ENCODE data around the gene ZNF687. TPM values are rescaled to one million over a fixed set of nuclear protein-coding genes. Genes with fewer than 3 reads are reported as not detected.

Gene ZNF687
- total and polyA plus RNA-seq, 2 of the 4 experiments (the other 2 are of a cell fraction): 5.7 to 10.8 TPM

DNA sequence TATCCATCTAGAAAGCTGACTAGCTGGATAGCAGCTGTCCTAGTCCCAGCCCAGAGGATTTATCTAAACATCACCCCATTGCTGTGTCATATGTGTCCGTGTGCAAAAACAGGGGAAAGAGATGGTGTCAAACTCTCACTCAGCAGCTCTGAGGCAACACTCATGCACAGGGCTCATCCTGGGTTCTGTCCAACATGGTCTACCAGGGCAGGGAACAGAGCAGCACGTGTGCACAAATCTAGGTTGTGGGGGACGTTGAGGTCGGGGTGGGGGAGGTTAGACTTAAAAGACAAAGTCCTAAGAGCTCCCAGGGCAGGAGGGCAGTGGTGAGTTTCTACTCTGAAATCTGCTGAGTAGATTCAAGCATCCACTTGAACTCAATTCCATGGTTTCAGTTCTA lies 28.9 kb downstream of the ZNF687 start:
- Histone ChIP-seq H3K36me3 (ENCODE audit: control insufficient read depth, insufficient read depth, low read length) (peaks cover 46% of the 10 kb centered on the region), H4K5ac (ENCODE audit: low read depth, low read length) (no peak overlapping the region), H2AK9ac (replicated peaks; ENCODE audit: low read depth, low read length, poor library complexity) (no peak overlapping the region), H3K9ac (ENCODE audit: low read depth, low read length) (peak overlapping the region; percentile 20; the same call in 1 of the 2 replicates), H3K18ac (ENCODE audit: low read depth, low read length) (no peak overlapping the region), H3K27ac (ENCODE audit: insufficient read depth, low read length) (peak overlapping the region; percentile 46), H4K8ac (ENCODE audit: low read depth in 2 of 2, low read length in 2 of 2) (0 out of 4 replicates have a peak overlapping the region, but pooled peaks of 1 of the 2 experiments have one; percentile 1), H3K27me3 (ENCODE audit: control insufficient read depth, insufficient read depth, low read length) (no peaks in the 10 kb centered on the region), H2BK15ac (ENCODE audit: low read depth, low read length) (no peak overlapping the region), H4K91ac (ENCODE audit: insufficient read depth, low read depth, low read length) (0 out of 2 replicates have a peak overlapping the region, but pooled peaks have one; percentile 13), H2BK120ac (ENCODE audit: low read depth, low read length) (peak overlapping the region; percentile 38; the same call in 1 of the 2 replicates), H3K4me3 (ENCODE audit: insufficient read depth, low read depth, low read length) (no peak overlapping the region), H3K9me1 (ENCODE audit: insufficient read depth, low read length) (peaks cover 53% of the 10 kb centered on the region), H2BK5ac (ENCODE audit: low read depth, low read length, poor library complexity, severe bottlenecking) (peak overlapping the region; percentile 56), H2AK5ac (ENCODE audit: low read depth, low read length) (peak overlapping the region; percentile 96), H4K20me1 (ENCODE audit: insufficient read depth, low read length) (peaks cover 46% of the 10 kb centered on the region), H3K14ac (replicated peaks; ENCODE audit: low read depth, low read length) (peak overlapping the region; percentile 26; the same call in 1 of the 2 replicates), H2AFZ (replicated peaks; ENCODE audit: low read length, poor library complexity) (no peak overlapping the region), H3K9me3 (ENCODE audit: control insufficient read depth, insufficient read depth, low read length) (no peaks in the 10 kb centered on the region), H3K23ac (ENCODE audit: low read depth, low read length) (peak overlapping the region; percentile 73; the same call in 1 of the 2 replicates), H3K4ac (ENCODE audit: low read depth, low read length) (peak overlapping the region; percentile 55), H3K56ac (ENCODE audit: extremely low read depth, insufficient read depth, low read length) (peak overlapping the region; percentile 11; the same call in 1 of the 2 replicates), H3K4me1 (ENCODE audit: control insufficient read depth, insufficient read depth, low read length) (peaks cover 39% of the 10 kb centered on the region), H3K4me2 (ENCODE audit: low read depth, low read length) (peak overlapping the region; percentile 6; the same call in 1 of the 2 replicates), H2BK20ac (ENCODE audit: low read depth, low read length) (no peak overlapping the region), H3K79me1 (ENCODE audit: low read depth in 1 of 2, low read length in 2 of 2) (peaks cover 44 to 87% of the 10 kb centered on the region in 2 experiments)
- dilution Hi-C loops (cut with HindIII; ENCODE audit: low sequenced_read_pairs, unreplicated experiment) (no loop called here), intact Hi-C loops (cut with micrococcal nuclease) (loop anchor here (1.0 kb wide), 1 partner anchor 16 kb away; the partner anchor contains the start of gene PI4KB), in situ Hi-C loops (cut with MboI; ENCODE audit: low sequenced_read_pairs) (loop anchor here (25.0 kb wide), 1 partner anchor 676 kb away; the partner anchor contains the start of gene S100A10)
- no peak for TF ChIP-seq BHLHE40 (IDR thresholded peaks at IDR 0.05; ENCODE audit: low read depth, low read length)
- CTCF ChIA-PET: interaction anchor here (1.4 to 1.9 kb wide), 2 partner anchors 10 to 30 kb away, joined by 8 to 12 read pairs; no protein-coding TSS in a partner anchor
- no peak for ATAC-seq (ENCODE audit: low read depth)
- peak; percentile 19 for DNase-seq
- BruUV-seq (replicated peaks): no TSS peak
- WGBS, 2 experiments (ENCODE audit: extremely low coverage in 2 of 2, insufficient read length in 1 of 2): 67% methylated on average over 1 of the region's 4 CpGs; no CpG with 5 or more reads in 1 of the 2 experiments
- POLR2A ChIA-PET (ENCODE audit: unreplicated experiment): interaction anchor here (1.0 to 1.2 kb wide), 3 partner anchors 10 to 88 kb away, joined by 3 to 4 read pairs (median 4); partner anchors contain the start of gene PSMB4

Measured in IMR-90 (cell line).